ENCODE measurements around the gene MLN.

Gene MLN

DNA sequence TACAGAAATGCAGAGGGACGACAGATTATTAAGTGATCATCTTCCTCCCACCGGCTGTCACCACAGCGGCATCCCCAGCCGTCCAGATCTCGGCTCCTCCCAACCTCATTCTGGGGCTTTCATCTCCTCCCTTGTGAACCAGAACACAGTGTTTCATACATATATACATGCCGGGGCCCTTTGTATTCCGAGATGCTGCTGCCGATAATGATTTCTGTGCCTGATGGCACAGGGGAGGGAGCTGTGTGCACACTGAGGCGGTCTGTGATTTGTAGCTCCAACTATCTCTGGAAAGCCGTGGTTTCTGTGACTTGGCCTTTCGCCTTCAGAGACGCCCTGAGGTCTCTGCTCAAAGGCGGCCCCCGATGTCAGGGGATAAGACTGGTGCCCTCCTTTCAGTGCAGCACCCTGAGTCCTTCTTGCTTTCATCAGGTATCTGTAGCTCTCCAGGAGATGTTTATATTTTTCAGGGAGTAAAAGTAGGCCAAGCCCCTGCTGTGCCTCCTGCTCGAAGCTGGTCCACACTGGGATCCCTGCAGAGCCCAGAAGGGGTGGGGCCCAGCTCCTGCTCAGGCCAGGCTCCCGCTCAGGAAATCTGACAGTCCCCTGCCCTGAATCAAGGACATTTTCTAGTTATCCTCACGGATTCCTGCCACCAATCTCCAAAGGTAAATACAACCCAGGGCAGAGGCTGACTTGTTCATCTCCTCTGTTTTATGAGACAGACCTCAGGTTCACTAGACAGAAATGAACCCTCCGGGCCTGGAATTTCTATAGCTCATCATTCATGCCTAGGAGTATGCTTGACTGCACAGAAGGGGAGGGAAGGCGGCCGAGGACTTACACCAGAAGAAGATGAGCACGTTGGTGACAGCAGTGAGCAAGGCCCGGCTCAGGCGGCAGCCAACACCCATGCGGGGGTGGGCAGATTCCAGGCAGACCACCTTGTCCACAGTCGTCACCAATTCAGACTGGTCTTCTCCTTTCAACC lies 26.1 kb downstream of the MLN start:
- H3K4me3 ChIP-seq (ENCODE audit: low read length), result no peak overlapping the region
- TF ChIP-seq, protein P1, sequence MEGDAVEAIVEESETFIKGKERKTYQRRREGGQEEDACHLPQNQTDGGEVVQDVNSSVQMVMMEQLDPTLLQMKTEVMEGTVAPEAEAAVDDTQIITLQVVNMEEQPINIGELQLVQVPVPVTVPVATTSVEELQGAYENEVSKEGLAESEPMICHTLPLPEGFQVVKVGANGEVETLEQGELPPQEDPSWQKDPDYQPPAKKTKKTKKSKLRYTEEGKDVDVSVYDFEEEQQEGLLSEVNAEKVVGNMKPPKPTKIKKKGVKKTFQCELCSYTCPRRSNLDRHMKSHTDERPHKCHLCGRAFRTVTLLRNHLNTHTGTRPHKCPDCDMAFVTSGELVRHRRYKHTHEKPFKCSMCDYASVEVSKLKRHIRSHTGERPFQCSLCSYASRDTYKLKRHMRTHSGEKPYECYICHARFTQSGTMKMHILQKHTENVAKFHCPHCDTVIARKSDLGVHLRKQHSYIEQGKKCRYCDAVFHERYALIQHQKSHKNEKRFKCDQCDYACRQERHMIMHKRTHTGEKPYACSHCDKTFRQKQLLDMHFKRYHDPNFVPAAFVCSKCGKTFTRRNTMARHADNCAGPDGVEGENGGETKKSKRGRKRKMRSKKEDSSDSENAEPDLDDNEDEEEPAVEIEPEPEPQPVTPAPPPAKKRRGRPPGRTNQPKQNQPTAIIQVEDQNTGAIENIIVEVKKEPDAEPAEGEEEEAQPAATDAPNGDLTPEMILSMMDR (conservative IDR thresholded peaks at IDR 0.05; ENCODE audit: low read depth, low read length), result no peak
- no peak for DNase-seq (ENCODE audit: low read depth)

DNA sequence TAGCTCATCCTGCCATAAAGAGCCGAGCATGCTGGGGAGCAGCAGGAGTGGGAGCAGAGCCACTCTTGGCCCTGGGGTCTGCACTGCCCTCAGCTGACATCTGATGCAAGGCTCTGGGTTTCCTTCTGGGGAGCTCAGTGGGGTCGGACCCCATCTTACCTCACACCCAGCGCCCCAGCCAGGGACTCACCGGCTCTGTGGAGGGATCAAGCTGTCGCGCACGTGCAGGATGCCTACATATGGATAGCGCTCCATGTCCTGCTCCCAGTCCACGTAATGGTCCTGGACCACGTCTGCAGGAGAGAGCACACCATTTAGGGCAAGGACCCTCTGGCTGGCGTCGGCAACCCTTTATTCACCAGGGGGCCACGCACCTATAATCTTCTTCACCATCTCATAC lies 27.0 kb downstream of the MLN start:
- DNase-seq (ENCODE audit: low read depth), result no peak
- H3K4me3 ChIP-seq (ENCODE audit: low read length), result no peak overlapping the region
- TF ChIP-seq, protein P1 (conservative IDR thresholded peaks at IDR 0.05; ENCODE audit: low read depth, low read length), result no peak

DNA sequence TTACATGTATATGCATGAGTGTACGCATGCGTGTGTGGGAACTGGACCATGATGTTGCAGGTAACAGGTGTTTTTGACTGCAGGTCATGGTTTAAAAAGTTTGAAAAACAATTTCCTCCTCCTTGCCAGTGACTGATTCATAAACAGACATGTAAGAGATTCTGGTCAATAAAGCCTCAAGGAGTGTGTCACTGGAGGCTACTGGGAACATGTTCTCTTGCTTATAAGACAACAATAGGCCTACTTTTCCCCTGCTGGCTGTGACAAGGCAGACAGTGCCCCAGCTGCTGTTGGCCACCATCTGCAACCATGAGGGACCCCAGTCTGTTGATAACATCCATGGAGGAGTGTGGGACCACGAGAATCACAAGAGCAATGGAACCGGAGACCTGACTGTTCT lies 27.6 kb downstream of the MLN start:
- TF ChIP-seq, protein P1 (conservative IDR thresholded peaks at IDR 0.05; ENCODE audit: low read depth, low read length), result no peak
- DNase-seq (ENCODE audit: low read depth), result no peak
- no peak overlapping the region for H3K4me3 ChIP-seq (ENCODE audit: low read length)

DNA sequence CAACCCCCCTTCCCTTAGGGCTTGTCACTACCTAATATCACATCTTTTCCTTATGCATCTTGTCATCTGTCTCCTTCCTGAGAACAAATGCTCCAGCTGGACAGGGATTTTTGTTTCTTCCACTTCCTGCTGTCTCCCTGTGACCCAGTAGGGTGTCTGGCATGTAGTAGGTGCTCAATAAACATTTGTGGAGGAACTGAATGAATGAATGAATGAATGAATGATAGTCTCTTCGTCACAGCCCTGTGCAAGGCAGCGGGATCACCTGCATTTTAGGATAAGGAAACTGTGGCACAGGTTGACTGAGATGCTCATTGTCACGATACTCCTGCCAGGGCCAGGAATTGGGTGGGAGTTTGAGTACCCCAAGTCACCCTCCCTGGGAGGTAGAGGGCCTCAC lies 29.0 kb downstream of the MLN start:
- no peak overlapping the region for H3K4me3 ChIP-seq (ENCODE audit: low read length)
- TF ChIP-seq, protein P1 (conservative IDR thresholded peaks at IDR 0.05; ENCODE audit: low read depth, low read length), result no peak
- no peak for DNase-seq (ENCODE audit: low read depth)

DNA sequence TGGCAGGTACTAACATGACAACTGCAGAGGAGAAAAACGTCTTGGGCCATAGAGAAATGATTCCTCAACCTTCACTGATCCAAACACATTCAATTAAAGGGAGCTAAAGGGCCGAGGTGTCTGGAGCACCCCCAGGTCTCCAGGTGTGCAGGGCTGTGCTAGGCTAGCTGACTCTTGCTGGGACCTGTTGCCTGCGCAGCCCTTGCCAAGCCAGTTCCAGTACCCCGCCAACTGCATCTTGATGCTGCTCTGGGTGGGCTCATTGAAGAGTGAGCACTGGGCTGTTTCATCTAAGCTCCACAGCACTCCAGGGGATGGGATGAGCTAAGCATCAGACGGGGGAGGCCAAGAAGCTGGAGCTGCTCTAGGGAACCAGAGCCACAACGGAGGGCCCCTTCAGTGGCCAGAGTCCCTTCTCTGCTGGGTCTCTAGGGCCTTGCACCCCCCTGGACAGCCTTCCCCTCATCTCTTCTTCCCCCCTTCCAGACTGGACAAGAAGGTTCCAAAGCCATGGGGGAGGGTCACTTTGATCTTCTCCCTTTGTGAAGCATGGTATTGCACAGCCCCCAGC lies 30.8 kb downstream of the MLN start:
- TF ChIP-seq, protein P1 (conservative IDR thresholded peaks at IDR 0.05; ENCODE audit: low read depth, low read length), result no peak
- no peak for DNase-seq (ENCODE audit: low read depth)
- H3K4me3 ChIP-seq (ENCODE audit: low read length), result no peak overlapping the region

DNA sequence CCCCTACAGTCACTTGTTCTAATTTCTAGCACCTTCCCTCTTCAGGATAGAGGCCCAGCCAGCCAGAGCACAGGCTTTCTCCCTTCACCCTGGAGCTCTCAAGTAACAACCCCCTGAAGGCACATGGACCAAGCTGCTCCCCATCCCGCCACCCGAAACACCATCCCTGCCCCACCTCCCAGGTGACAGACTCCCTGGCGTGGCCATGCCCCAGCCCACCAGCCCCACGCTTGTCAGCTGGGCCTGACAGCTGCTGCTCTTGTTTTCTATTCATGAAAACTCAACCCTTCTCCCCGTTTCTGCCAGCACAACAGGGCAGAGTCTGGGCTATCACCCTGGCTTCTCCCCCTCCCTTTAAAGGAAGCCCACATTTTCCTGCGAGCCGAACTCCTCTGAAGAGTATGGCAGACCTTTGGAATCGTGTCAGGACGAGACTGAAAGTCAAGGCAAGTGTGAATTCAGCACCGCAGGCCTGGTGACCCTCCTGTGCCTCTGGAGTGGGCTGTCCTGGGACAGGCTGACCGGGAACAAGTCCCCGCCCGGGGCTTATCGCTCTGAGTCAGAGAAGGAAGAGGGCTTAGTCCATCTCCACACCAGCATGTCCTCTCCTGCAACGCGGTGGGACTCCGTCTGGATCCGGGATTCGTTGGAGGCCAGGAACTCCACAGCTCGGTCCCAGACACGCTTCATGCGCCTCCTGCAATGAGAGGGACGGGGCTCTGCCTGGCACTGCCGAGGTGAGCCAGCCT lies 31.5 kb downstream of the MLN start:
- no peak for DNase-seq (ENCODE audit: low read depth)
- H3K4me3 ChIP-seq (ENCODE audit: low read length), result no peak overlapping the region
- TF ChIP-seq, protein P1 (conservative IDR thresholded peaks at IDR 0.05; ENCODE audit: low read depth, low read length), result no peak

Data from retinal pigment epithelial cell (primary cell).